GM19397 (cell line): ENCODE results near the gene NLGN1.

Experiments used
- ATAC-seq: cut with Tn5 transposase; IDR thresholded peaks from one replicate; pipeline ENCODE4 v1.9.1; 2021; ENCODE audit warnings: mild to moderate bottlenecking, moderate library complexity; ENCODE audit not compliant: unreplicated experiment

NLGN1 gene

DNA sequence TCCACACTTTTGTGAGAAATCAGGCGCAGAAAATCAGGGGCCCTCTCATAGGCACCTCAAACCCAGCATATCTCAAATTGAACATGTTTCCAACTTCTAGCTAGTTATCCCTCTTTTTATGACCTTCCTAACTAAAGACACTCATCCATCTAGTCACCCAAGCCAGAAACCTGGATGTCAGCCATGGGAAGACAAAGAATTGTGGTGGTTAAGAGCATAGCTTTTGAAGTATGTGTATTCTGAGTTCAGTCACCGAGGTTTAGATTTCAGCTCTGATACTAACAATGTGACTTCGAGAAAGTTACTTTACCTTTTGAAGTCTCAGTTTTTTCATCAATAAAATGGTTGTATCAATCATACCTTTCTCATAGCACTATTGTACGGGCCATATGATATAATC, 495.5 kb downstream of the NLGN1 start:
- no peak for ATAC-seq

DNA sequence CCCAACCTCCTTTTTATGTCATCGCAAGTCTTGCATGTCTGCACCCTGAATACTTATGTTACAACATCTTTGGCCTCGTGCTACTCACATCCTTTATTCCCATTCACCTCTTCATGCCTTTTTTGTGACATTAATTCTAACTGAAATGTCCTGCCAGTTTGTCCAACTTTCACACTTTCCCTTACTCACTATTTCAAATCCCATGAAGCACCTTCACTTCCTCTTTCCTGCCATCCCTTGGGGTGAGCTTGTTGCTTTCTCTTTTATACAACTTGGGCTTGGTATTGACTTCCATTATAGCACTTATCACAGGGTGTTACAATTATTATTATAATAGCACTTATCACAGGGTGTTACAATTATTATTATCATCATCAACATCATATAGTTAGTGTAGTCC, 496.3 kb downstream of the NLGN1 start:
- no peak for ATAC-seq

GRCh38 chr3:173897631-173898030, 500.1 kb downstream of the NLGN1 start:
- no peak for ATAC-seq

GRCh38 chr3:173901649-173902048, 504.1 kb downstream of the NLGN1 start:
- ATAC-seq, result no peak

- ATAC-seq, result no peak
Observed at GRCh38 chr3:173902401-173902800, 504.9 kb downstream of the NLGN1 start.

DNA sequence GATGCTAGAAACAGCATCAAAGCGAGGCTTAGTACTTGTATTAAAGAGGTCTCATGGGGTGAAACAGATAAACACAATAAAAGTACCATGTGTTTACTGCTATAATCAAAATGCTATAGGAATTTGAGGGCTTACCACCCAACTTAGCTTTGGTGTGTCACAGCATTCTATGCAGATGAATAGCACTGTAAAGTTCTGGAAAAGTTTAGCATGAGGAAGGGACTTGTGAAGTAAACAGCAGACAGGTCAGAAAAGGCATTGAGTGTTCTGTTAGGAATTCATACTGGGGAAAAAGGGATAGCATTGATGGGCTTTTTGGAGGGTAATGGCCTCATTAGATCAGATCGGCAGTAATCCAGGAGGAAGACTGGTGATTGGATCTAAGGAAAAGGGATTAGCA, 505.3 kb downstream of the NLGN1 start:
- no peak for ATAC-seq

DNA sequence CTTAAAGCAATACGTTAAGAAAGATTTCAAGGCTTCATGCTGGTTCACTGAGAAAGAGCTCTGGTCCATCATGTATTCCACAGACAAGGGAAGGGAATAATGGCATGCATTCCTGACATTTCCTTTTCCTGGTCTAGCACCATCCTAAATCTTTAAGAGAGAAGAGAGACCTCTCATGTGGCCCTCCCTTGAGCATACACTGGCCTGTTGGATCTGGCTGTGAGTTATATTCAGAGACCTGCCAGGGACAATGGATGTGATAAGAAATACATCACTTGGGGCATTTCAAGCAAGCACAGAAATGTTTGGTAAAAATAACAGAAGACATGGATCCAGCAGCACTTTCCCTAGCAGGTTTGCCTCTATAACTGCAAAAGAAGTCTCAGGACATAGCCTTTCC, 507.8 kb downstream of the NLGN1 start:
- ATAC-seq, result no peak

DNA sequence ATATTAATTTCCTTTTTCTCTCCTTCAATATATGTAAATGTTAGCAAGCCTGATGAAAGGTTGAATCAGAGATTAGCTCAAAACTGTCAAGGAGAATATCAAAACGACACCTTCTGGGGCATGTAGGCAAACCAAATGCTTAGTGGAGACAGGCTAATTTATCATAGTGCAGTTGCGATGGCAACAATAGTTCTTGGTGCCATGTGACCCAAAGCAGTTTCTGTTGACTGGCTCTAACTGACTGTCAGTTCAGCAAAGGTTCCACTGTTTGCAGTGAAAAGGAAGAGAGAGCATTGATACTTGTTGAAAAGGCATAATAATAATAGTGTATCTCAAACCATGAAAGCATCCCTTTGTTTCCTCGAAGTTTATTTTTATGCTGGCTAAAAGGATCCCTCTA, 513.9 kb downstream of the NLGN1 start:
- no peak for ATAC-seq

GRCh38 chr3:173912126-173912525, 514.6 kb downstream of the NLGN1 start:
- no peak for ATAC-seq

DNA sequence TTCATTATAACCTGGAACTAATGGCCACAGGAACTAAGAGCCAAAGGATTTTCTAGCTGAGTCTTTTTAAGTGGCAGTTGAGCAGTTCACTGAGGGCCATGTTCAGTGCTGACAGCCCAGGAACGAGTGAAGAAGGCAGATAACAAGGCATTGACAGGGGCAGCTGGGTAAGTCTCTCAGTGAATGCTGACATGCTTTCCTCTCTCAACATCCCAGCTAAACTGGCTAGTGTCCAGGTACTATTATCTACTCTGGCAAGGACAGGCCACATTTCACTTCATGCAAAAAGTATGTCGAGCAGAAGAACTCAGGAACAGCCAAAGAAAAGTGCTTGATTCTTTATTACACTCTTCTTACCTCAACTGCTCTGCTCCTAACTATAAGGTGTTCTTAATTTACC, 515.9 kb downstream of the NLGN1 start:
- ATAC-seq, result no peak

GRCh38 chr3:173913974-173914421, 516.5 kb downstream of the NLGN1 start:
- no peak for ATAC-seq

GRCh38 chr3:173916799-173917198, 519.3 kb downstream of the NLGN1 start:
- ATAC-seq, result no peak

GRCh38 chr3:173920386-173920785, 522.8 kb downstream of the NLGN1 start:
- ATAC-seq, result no peak

GRCh38 chr3:173921732-173922131, 524.2 kb downstream of the NLGN1 start:
- no peak for ATAC-seq

DNA sequence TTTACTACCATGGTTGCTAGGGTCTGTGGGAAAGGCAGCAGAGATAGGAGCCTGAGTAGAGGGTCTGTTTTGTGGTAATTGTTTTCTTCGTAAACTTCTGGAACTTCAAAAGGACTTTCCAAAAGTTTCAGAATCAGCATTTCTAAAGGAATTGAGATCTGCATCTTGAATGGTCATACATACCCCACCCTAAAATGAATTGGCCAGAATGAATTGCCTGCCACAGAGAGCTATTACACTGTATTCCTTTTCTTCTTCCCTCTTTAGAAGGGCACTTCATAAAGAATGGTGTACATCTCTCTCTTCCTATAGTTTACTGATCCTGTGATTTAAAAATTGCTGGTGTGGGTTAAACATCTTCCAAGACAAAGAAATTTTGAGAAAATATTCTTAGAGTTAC, 525.7 kb downstream of the NLGN1 start:
- ATAC-seq, result no peak

- no peak for ATAC-seq
Observed at GRCh38 chr3:173930251-173930650, 532.7 kb downstream of the NLGN1 start.

DNA sequence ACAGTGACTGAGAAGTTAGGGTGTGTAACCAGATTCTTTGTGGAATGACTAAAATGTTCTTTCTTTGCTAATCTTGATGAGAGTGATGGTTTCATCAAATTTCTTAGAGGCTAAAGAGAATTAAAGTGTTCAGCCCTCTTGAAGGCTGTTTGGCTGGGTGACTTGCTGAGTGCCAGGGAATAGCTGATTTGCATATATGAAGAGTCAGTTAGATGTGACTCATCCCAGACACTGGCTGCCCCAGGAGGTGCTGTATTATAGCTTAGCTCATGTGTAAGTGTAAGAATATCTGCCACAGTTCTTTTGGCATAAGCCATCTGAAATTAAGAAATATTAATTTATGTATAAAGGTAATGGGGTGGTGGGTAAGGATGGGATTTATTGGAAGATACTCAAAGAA, 535.1 kb downstream of the NLGN1 start:
- no peak for ATAC-seq

DNA sequence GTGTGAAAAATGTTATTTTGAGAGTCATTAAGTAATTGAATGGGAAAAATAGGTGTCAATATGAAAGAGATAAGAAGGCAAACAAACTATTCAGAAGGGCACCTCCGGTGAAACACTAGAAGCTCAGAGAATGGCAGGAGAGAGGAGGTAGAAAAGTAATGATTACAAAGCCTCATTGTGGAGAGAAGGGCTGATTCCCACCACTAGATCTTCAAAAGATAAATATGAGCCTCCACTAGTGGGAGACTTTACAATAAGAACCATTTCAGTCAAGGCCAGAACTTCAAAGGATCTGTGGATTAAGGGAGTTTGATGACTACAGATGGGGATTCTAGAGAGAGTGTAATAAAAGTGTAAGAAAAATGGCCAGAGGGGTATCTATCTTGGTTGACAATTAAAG, 535.6 kb downstream of the NLGN1 start:
- ATAC-seq, result no peak

DNA sequence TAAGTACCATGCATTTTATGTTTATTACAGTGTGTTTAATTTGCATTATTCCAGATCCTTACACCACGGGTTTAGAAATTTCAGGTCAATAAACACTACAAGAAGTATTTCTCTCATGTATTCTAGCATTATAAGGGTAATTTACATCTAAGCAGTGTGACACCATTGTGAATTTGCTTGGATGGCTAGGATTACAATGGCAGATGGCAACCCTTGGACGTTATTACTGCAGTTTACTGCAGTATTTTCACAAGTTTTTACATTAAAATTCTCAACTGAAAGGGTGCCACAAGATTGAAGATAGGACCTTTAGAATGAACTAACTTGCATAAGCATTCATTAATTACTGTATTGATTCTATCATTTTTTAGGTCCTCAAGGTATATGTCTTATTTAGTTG, 538.8 kb downstream of the NLGN1 start:
- ATAC-seq, result no peak

DNA sequence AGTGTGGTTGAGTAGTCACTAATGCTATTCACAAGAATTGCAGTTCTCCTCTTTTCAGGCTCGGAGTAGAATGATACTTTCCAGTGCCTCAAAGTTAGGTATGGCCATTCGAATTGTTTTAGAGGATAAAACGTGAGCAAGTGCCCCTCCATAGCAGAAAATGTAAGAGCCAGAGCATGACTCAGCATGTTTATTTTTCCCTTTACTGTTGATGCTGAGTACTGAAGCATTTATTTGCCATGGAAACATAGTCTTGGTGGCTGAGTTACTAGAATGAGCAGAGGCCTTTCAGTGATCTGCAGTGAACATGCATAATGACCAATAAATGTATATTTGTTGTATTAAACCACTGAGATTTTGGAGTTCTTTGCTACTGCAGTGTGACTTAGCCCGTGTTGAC, 540.6 kb downstream of the NLGN1 start:
- ATAC-seq, result no peak

- ATAC-seq, result no peak
Observed at GRCh38 chr3:173938616-173939015, 541.1 kb downstream of the NLGN1 start.

GRCh38 chr3:173939331-173939730, 541.8 kb downstream of the NLGN1 start:
- no peak for ATAC-seq

DNA sequence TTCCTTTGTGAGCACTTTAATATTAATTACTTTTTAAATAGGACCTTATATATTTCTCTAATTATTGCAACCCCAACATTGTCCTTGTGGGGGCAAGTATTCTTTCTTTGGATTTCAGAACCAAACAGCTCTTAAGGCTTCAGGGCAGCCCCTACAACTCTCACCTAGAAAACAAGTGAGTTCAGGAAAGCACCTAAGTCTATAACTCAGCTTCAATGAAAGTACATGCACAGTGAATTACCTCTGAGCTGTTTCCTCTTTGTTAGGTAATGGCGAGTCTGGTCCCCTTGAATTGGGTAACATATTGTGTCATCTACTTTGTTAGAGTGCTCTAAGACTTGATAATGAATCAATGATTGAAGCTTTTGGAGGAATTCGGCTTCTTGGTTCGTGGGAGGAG, 545.7 kb downstream of the NLGN1 start:
- ATAC-seq, result no peak

GRCh38 chr3:173945170-173945569, 547.6 kb downstream of the NLGN1 start:
- ATAC-seq, result no peak
